Panc1 (cell line): ENCODE measurements around the gene APOLD1. TPM values are rescaled to one million over a fixed set of nuclear protein-coding genes. Genes with fewer than 3 reads are reported as not detected.
A peak's percentile ranks its signal among the peaks of the same experiment; 100 is the strongest.

Source experiments
- ATAC-seq: fragments of 200-7000 bp; cut with Tn5 transposase; 2 replicates; pipeline ENCODE4 v1.9.1; 2020; ENCODE audit warnings: mild to moderate bottlenecking, moderate library complexity
- BruUV-seq: library from RNA; stranded (reverse); fragments of 400-500 nt; replicated peaks from 2 replicates; lab custom pipeline; 2021; lab: Mats Ljungman, UMichigan
- CTCF ChIA-PET: fragments of 300-600 bp; sonication (Branson Sonifier 250); formaldehyde crosslinking; loops from one replicate; lab custom pipeline; 2022; ENCODE audit warnings: antibody characterized with exemption; lab: Charles Lee
- POLR2A ChIA-PET: fragments of 300-600 bp; sonication (Branson Sonifier 250); formaldehyde crosslinking; loops from one replicate; lab custom pipeline; 2022; ENCODE audit warnings: antibody characterized with exemption; lab: Charles Lee
- DNase-seq: peaks from one replicate; pipeline ENCODE4 v3.0.0-alpha.2; 2010; ENCODE audit warnings: low read depth, low spot score
- H3K27ac ChIP-seq: 2 replicates; pipeline ENCODE4 v1.5.1; 2011; ENCODE audit warnings: mild to moderate bottlenecking, low read length, inconsistent platforms
- H3K27me3 ChIP-seq: fragments of 200-500 bp; sonication (Bioruptor generic); 2 replicates; pipeline ENCODE4 v1.6.0; 2014; ENCODE audit warnings: low read length, inconsistent platforms; ENCODE audit not compliant: control insufficient read depth, insufficient read depth
- H3K36me3 ChIP-seq: fragments of 200-500 bp; sonication (Bioruptor generic); 2 replicates; pipeline ENCODE4 v1.5.1; 2014; ENCODE audit warnings: inconsistent platforms, mild to moderate bottlenecking, low read length, moderate library complexity; ENCODE audit not compliant: control insufficient read depth, insufficient read depth
- H3K4me1 ChIP-seq: 2 replicates; pipeline ENCODE4 v1.5.1; 2011; ENCODE audit warnings: inconsistent platforms, mild to moderate bottlenecking, low read length, moderate library complexity; ENCODE audit not compliant: control insufficient read depth, insufficient read depth
- H3K4me3 ChIP-seq, 2 experiments: 2 replicates each; pipeline ENCODE4 v1.5.1; 2011 to 2012; ENCODE audit warnings: low read depth in 2 of 2, low read length in 2 of 2, mild to moderate bottlenecking in 2 of 2, inconsistent platforms in 1 of 2, moderate library complexity in 1 of 2
- H3K9me3 ChIP-seq: fragments of 200-500 bp; sonication (Bioruptor generic); 2 replicates; pipeline ENCODE4 v1.5.1; 2014; ENCODE audit warnings: low read depth, mild to moderate bottlenecking, inconsistent platforms, low read length, moderate library complexity; ENCODE audit not compliant: control insufficient read depth, insufficient read depth
- TCF7L2 ChIP-seq: IDR thresholded peaks from 2 replicates; pipeline ENCODE4 v1.6.1; 2011; ENCODE audit warnings: mild to moderate bottlenecking, low read depth, low read length, inconsistent platforms
- in situ Hi-C: cut with HindIII; loops from 2 replicates; pipeline ENCODE4 v1.10.0; 2016; ENCODE audit warnings: low sequenced_read_pairs, low pct_unique_long_range_greater_than_20kb
- intact Hi-C: fragments of 100-400 bp; cut with micrococcal nuclease; formaldehyde crosslinking; loops from one replicate; pipeline ENCODE4 v1.10.0; 2022; ENCODE audit not compliant: unreplicated experiment
- microRNA-seq: library from miRNA; unstranded; fragments of <30 nt; microRNA quantifications from one replicate; pipeline ENCODE4 v1.1.0, GENCODE V29; 2020; ENCODE audit not compliant: unreplicated experiment
- total RNA-seq: library from RNA; stranded (reverse); gene quantifications from one replicate; pipeline ENCODE4 v1.2.1, GENCODE V29; 2021; ENCODE audit not compliant: unreplicated experiment

The APOLD1 gene
- total RNA-seq, 1 experiment from 2014 or later = 4.1 TPM

DNA sequence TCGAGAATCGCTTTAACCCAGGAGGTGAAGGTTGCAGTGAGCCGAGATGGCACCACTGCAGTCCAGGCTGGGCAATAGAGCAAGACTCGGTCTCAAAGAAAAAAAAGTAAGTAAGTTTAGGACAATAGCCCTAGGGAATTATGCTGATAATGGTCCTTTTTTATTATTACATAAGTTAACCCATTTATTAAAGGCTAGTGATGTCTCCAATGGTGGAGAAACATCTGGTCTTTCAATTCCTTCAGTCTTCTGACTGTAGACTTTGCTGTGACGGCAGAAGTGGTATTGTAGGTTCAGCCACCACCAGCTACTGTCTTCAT, 55.1 kb downstream of the APOLD1 start:
- DNase-seq = no peak
- no peak for ATAC-seq
- Histone ChIP-seq H3K36me3 (no peaks in the 10 kb centered on the region; the same call in 1 of the 2 replicates), H3K27me3 (no peaks in the 10 kb centered on the region), H3K4me3 (no peak overlapping the region), H3K4me1 (peaks cover 67% of the 10 kb centered on the region), H3K9me3 (no peaks in the 10 kb centered on the region), H3K27ac (peak overlapping the region; percentile 93)
- in situ Hi-C loops (no loop called here), intact Hi-C loops (no loop called here)
- ChIA-PET POLR2A (no interaction called here), CTCF (no interaction called here)
- TF ChIP-seq TCF7L2 = no peak
- BruUV-seq = no TSS peak

Small RNA genes within 50 kb of the gene (microRNA-seq; reads per million reads assigned to microRNA genes)
- gene MIR613 = not detected

Other genes starting within 250 kb of the APOLD1 start
- 12.9 TPM for gene DUSP16, start 222.8 kb upstream of the APOLD1 start, total RNA-seq
- 13.6 TPM for gene CREBL2, start 173.8 kb upstream of the APOLD1 start, total RNA-seq
- gene GPR19, start 89.5 kb upstream of the APOLD1 start, total RNA-seq = 0.82 TPM
- gene CDKN1B, start 68.3 kb upstream of the APOLD1 start, total RNA-seq = 25.9 TPM
- 115 TPM for gene DDX47, start 27.7 kb downstream of the APOLD1 start, total RNA-seq
- 648 TPM for gene GPRC5A, start 105.9 kb downstream of the APOLD1 start, total RNA-seq
- not detected for gene GPRC5D, start 166.5 kb downstream of the APOLD1 start, total RNA-seq
- gene HEBP1, start 214.6 kb downstream of the APOLD1 start, total RNA-seq = 19.3 TPM